ENCODE measurements around the gene MYLK.
"Not testable (repeated sequence)": the region's sequence is repeated elsewhere in the genome, so short reads cannot be mapped to it uniquely, and the experiment has no call there.

The MYLK gene

DNA sequence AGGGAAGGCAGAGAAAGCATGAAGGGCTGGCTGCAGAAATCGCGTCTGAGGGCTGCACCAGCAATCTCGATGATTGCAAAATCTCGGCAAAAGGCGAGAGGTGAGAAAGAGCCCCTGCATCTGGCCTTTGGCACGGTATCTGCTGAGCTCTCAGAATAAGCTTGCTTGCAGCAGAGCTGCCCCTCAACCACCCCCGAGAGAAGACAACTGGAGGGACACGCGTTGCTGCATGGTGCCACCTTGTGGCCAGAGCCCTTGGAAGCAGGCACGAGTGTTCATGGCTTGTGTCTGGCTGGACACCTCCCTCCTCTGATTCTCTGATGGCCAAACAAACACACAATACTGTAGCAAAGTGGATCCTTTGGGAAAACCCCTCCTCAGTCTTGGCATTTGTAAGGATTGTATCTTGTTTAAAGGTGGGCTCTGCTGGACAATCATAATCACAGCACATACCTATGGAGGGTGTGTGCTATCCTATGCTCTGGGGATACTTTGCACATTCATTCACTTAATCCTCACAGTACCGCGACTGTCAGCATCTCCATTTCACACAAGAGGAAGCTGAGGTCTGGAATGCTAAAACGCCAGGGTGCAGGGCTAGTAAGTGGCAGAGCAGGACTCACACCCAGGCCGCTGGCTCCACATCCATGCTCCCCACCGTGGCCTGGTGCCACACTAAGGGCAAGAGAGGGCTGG lies 164.9 kb downstream of the MYLK start:
- peak; percentile 44 for DNase-seq

DNA sequence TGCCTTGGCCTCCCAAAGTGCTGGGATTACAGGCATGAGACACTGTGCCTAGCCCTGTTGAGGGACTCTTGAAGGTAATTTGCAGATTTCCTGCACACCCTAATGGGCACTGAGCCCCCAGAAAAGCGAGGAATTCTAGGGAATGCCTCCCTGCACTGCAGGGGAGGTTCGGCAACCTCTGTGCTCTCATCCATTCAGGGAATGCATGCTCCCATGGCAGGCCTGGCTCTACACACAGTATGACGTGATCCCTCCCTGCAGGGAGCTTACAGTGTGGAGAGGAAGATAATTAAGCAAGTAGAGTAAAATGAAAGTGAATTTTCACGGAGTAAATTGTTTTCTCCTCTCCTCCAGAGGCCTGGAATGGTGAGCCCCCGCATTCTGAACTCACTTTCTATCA lies 166.0 kb downstream of the MYLK start:
- DNase-seq, result no peak

DNA sequence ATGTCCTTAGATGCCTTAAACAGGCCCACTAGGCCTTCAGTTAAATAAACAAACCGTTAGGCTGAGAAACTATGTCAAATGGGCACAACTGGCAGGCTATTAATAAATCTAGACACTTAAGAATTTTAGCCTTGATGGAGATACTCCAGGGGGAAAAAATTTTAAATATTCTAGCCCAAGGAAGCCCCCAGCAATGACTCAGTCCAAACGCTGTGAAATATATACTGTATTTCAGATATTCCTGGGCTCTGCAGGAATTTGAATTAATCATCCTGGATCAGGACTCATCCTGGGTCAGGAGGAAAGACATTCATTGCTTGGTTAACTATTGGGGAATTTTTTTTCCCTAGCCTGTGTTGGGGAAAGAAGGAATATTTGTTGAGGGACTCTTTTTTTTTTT lies 166.7 kb downstream of the MYLK start:
- DNase-seq, result not testable (repeated sequence)

DNA sequence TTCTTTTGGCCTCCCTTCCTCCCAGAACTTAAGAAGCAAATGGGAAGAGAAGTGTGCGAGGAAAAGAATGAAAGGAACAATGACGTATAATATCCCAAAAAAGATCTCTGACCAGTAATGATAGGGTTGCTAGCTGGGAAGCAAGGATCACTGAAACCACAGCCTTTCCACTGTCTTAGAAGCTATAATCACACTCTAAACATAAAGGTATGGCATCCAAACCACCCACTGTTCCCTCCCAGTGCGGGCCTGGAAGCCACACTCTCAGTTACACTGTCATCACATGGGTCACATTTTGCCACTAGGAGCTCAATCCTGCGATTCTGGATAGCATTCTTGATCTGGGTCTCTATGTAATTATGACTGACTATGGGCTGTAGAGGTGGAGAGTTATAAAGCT lies 167.7 kb downstream of the MYLK start:
- no peak for DNase-seq

DNA sequence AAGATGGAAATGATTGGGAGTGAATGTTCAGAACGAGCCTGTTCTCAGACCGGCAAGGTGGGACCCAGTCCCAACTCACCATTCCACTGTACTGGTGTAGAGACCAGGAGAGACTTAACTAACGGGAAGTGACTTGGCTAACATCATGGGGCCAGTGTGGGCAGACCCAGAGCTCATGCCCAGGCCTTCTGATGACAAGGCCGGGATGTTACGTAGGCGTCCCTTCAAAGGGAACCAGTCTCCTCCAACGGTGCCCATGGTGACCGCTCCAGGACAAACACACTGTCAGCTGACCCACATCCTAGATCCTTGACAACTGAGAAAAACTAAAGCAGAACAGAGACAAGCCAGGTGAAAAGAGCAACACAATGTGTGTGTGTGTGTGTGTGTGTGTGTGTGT lies 170.9 kb downstream of the MYLK start:
- no peak for DNase-seq

DNA sequence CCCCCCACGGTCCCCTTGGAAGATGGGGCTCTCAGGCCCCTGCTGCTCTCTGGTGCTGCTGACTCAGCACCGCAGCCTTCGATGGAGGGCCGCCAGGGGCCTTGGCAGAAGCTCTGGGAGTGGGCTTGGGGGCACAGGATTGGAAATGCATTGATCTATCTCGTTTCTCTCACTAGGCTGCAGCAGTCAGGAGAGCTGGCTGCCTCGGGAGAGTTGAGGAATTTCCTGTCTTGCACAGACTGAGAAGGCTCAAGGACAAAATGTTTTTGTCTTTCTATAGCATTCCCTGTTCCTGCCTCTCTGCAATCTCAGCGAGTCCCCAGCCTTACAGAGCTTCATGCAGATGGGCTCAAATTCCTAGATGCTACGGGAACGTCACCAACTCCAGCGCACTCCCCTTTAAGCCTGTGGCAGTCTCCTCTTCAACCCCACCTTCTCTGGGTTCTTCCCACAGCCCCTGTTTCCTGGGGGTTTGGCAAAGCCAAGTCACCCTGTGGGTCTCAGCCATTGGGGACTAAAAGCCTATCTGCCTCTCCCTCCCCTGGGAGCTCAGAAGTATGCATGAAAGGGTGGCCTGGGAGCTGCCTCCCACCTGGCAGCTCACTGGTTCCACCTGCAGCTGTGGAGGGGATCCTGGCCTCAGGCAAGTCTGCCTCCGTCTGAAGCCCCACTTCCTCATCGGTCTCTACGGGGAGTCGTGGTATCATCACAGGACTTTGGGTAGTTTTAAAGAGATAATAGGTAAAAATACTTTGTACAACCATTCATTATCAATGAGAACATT lies 171.9 kb downstream of the MYLK start:
- no peak for DNase-seq

DNA sequence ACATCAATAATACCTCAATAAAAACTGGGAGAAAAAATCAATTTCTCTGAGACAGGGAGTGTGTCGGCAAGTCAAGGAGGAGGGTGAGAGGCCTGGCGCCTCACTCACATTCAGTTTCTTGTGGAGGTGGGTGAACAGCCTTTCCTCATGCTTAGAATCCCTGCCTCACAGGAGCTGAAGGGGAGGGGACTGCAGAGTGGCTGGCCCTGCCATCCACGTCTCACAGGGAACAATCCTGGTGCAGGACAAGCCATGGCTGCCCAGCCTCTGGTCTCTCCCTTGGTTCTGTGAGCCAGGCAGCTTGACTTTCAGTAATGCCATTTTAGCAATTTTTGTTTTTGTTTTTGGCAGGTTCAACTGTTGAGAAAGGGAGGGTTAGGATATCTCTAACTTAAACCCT lies 172.8 kb downstream of the MYLK start:
- DNase-seq, result no peak

DNA sequence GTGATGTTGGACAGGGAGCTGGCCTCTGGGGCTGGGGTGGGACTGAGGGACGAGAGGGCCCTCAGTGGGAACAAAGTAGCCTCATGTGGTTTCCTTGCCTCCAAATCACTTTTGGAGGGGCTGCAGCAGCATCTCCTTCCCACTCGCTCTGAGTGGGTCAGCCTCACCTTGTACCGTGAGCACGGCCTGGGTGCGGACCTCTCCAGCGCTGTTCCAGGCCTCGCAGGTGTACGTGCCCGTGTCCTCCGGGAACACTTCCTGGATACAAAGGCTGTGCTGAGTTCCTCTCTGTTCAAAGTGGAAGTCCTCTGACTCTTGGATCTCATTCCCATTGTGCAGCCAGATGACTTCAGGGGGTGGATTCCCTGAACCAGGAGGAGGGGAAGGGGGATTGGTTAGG lies 175.6 kb downstream of the MYLK start:
- no peak for DNase-seq

DNA sequence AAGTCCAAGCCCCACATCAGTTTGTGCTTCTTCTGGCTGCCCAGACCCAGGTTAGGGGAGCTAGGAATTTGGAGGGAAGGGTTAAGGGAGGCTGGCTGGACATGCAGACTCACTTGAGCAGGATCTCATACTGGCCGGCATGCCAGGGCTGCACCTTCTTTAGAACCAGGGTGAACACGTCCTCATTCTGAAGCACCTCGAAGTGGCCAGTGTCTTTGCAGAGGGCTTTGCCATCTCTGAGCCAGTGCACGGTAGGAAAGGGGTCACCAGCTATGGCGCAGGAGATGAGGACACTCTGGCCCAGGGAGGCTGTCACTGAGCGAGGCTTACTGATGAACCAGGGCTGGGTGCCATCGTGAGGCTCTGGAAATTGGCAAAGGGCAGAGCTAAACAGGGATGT lies 176.5 kb downstream of the MYLK start:
- not testable (repeated sequence) for DNase-seq

DNA sequence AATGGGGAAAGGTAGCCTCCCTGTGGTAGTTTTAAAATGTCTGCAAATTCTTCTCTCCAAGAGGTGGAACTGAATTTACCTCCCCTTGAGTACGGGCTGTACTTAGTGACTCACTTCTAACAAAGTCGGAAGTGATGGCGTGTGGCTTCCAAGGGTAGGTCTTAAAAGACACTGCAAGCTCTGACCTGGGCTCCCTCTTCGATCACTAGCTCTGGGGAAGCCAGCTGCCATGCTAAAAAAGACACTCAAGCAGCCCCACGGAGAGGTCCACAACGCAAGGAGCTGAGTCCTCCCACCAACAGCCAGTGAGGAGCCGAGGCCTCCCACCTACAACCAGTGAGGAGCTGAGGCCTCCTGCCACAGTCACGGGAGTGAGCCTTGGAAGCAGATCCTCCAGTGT lies 177.3 kb downstream of the MYLK start:
- no peak for DNase-seq

DNA sequence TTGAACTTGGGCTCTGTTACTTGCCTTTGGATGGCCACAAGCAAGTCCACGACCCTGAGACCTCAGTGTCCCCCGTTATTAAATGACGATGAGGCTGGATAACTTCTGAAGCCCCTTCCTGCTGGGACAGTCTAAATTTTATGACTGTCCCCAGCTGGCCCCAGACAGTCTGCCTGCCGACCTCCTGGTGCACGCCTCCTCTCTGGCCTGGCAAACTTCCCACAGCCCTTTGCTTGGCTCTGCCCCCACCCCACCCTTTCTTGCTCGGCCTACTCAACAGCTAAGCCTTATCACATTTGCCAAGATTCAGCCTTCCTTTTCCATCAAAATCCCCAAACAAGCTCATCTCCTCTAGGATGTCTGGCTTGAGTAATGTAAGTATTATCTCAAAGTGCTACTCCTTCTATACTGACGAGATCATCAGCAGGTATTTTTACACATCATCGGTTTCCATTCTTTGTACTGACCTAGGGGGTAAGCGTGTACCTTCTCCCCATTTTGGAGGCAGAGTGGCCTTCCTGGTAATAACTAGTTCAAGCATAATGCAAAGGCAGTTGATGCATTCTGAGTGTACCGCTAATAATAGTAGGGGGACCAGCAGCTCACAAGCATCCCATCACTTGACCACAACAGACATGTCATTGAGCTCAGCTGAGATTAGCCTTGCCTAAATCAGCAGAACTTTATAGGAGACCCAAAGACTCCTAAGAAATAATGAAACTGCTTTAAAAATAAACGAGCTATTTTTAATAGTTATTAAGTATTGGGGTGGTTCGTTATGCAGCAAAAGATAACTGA lies 178.4 kb downstream of the MYLK start:
- no peak for DNase-seq

DNA sequence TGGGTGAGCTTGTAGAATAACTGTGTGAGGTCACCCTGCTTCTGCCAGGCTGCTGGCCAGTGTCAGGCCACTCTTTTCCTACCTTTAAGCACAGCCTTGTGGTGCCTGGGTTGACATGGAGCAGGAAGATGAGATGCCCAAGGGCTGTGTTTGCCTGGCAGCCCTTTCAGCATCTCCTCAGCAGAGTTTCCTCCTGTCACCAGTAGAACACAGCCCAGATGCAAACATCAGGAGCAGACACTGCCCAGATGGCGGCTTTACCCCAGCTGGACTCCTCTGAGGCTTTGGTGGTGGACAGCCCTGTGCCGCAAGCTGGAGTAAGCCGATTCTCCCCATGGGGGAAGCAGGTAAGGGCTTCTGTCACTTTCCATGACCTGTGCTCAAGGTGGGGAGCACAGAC lies 180.5 kb downstream of the MYLK start:
- DNase-seq, result not testable (repeated sequence)

DNA sequence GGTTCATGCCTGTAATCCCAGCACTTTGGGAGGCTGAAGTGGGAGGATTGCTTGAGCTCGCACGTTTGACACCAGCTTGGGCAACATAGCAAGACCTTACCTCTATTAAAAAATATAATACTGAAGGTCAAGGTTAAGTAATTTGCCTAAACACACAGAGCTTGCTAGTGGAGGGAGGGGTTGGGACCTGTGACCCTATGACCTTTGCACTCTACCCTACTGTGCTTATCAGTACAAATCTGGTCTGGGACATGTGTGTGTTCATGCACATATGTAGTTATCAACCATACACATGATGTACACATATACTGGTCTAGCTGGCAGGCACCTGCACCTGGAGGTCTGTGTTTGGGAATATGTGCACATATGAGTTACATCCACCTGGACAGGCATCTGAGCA lies 181.4 kb downstream of the MYLK start:
- DNase-seq, result no peak

DNA sequence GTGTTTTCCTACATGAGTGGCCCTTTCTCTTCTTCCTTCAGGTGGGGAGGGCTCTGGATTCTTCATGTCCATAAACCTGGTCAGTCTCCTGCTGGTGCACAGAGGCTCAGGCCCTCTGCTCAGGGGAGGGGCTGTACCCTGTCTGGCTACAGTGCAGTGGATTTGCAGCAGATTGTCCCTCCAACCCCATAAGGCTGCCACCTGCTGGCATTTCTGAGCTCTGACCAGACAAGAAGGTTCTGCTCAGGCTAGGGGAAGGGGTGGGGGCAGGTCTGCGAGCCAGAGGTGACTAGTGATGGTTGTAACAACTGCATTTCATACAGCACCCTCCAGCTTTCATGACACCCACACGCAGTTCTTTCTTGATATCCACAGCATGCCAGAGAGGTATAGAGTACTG lies 182.1 kb downstream of the MYLK start:
- DNase-seq, result peak; percentile 23

DNA sequence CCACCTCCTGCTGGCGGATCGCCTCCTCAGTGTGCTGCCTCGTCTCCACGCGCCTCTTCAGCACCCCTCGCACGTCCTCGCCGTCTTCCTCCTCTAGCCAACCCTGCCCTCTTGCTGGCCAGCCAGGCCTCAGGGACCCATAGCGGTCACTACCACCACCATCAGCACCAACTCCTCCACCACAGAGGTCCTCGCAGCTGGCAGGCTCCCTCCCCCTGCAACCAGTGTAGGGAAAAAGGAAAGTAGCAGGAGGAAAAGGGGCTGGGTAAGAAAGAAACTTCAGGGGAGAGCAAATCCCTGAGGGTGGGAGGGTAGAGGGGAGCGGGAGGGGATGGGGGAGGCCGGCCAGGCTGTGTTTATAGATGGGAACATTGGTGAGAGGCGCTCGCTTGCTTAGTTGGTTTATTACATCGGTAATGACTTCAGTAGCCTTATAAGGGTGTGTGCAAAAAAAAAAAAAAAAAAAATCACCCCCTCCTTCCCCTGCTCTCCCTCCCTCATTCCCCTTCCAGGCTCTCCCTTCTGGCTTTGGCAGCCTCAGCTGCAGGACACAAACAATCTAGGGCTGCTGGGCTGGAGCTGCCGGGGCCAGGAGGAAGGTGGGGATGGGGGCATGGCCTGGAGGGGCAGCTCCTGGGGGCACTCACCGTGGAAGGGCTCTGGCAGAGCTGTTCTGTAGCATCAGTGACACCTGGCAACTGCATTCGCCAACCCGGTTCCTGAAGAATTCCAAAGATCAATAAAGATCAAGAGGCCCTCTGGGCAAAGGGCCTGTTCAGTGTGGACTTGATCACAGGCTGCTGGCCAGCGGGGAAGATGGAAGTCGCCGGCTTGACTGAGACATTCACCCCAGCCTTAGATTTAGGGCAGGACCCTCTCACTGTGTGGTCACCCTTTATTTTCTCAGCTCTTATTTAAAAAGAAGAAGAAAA lies 183.1 kb downstream of the MYLK start:
- no peak for DNase-seq

DNA sequence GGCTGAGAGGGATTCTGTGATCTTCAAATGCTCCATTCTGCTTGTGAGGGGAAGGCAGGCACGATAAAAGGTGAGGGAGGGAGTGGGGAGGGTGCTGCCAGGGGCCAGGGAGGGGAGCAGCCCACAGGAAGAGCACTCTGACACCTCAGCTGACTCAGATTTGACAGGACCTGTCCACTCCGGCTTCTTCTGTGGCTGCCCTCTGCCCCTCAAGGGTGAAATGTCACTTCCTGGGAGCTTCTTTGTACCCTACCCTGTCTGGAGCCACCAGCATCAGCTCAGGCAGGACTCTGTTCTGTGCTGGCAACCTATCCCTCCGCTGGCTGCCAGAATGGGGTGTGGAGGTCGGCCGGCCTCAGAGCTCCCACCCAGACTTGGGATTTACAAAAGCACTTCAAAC lies 185.3 kb downstream of the MYLK start:
- no peak for DNase-seq

DNA sequence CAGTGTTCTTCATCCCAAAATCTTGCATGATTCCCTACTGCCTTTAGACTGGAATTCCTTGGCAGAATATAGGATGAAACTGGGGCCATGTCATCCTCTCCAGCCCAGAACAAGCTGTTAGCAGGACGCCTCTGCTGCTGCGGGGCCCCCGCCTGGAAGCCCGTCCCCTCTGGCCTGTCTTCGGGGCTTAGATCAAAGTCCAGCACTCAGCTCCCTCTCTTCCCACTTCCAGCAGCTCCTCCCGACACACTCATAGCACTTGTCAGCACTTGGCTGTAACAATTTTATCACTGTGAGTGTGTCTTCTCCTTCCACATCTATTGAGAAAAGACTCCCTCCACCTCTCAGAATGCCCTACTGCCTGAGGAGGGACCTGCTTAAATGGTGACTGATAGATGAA lies 187.3 kb downstream of the MYLK start:
- DNase-seq, result no peak

DNA sequence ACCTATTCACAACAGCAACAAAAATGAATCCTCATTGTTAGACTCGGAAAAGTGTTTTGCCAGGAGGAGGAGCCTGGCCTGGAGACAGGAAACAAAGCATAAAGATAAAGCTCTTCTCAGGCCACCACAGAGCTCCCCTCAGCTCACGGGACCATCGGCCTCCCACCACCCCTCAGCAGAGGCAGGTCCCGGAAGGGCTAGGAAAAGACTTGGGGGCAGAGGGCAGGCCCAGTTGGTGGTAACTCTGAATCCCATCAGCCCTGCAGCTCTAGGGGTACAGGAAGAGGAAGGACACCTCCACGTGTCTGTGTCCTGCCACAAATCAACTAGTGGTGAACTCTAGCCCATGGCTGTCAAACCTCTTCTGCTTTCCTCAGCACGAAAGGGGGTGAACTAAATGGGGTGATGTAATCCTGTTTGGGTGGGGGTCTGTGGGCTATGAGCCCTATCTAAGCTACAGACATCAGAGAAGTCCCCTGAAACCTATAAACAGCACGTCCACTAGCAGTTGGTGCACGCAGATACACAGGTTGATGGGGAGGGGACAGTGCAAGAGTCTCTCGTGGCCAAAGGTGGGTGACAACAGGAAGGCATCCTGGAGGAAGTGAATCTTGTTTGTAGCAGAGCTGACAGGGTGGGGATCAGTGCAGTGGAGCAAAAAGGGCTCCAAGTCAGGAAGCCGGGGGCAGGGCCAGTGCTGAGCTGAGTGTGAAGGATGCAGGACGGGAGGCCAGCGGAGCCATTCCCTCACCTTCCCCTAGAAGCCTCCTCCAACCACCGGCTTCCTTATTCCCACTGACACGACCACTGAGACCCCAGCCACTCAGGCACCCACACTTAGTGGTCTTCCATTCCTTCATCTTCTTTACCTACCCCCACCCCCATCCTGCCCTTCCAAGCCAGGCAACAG lies 188.1 kb downstream of the MYLK start:
- DNase-seq, result no peak

DNA sequence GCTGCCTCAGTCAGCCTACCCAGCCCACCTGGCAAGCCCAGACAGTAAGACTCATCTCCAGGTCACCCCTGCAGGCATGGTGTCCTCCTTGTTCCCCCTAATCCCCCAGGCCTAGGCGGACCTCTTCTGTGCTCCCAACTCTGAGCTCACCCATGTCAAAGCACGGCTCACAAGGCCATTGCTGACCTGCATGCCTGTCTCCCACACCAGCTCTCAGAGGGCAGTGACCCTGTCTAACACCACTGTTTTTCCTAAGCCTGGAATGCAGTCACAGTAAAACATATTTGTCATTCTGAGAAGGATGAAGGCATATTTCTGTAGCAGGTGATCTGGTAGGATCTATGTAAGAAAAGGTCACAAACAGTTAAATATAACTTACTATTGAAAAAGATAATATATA lies 189.0 kb downstream of the MYLK start:
- no peak for DNase-seq

DNA sequence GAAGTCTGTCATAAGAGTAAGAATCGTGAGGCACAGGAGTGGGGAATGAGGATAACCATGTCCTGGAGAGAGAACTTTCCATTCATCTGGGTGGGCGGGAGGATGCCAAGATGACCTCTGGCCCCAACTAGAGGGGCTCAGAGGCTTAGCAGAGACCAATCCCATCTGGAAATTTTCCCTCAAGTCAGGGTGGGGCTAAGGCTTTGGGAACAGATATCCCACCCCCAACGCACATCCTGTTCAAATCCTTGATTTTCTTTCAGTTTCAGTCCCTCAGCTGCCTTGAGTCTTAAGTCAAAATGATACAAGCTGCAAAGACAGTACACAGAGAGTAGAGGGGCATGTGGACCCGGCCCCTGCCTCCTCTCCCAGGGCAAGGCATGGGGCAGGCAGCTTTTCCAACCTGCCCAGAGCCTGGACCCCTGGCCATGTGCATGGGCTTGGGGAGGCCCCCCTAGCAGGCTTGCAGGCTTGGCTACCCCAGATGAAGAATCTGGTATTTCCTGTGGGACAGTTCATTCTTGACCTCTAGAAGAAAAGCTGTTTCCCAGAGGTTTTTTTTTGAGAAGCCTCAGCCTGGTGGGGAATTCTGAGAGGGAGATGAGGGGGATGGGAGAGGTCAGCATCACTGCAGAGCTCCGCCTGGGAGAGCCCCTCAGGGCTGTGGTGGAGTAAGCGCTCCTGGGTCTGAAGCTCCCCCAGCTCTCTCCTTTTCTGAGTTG lies 189.6 kb downstream of the MYLK start:
- DNase-seq, result no peak
